ENCODE measurements around the gene CKAP2L. TPM values are rescaled to one million over a fixed set of nuclear protein-coding genes. Genes with fewer than 3 reads are reported as not detected.

Gene CKAP2L
- total and polyA plus RNA-seq, 9 donors = 0.11 to 1.4 (median 0.15) TPM; not detected in 3

- Histone ChIP-seq H3K4me1 (ENCODE audit: insufficient read depth) (no peaks in the 10 kb centered on the region), H3K27me3 (no peaks in the 10 kb centered on the region), H3K9me3 (no peaks in the 10 kb centered on the region), H3K4me3 (no peak overlapping the region), H3K36me3 (no peaks in the 10 kb centered on the region), H3K27ac (no peak overlapping the region)
- intact Hi-C loops (cut with DNase I) = no loop called here
- WGBS, 3 donors = 59 to 63% (median 59%) methylated on average over 7 of the region's 7 CpGs
- TF ChIP-seq EP300 (IDR thresholded peaks at IDR 0.05) (no peak), POLR2A (IDR thresholded peaks at IDR 0.05) (no peak), CTCF (IDR thresholded peaks at IDR 0.05) (no peak)
- no peak for DNase-seq
Observed at GRCh38 chr2:112811841-112812306, 47.5 kb upstream of the CKAP2L start.

GRCh38 chr2:112811276-112811831, 46.9 kb upstream of the CKAP2L start:
- Histone ChIP-seq H3K4me1 (ENCODE audit: insufficient read depth) (no peaks in the 10 kb centered on the region), H3K27me3 (no peaks in the 10 kb centered on the region), H3K4me3 (no peak overlapping the region), H3K27ac (no peak overlapping the region), H3K36me3 (no peaks in the 10 kb centered on the region), H3K9me3 (no peaks in the 10 kb centered on the region)
- DNase-seq = no peak
- TF ChIP-seq EP300 (IDR thresholded peaks at IDR 0.05) (no peak), CTCF (IDR thresholded peaks at IDR 0.05) (no peak), POLR2A (IDR thresholded peaks at IDR 0.05) (no peak)
- 34 to 48% (median 36%) methylated on average over 3 of the region's 3 CpGs for WGBS, 3 donors
- intact Hi-C loops (cut with DNase I) = no loop called here

- Histone ChIP-seq H3K27me3 (no peaks in the 10 kb centered on the region), H3K4me1 (ENCODE audit: insufficient read depth) (no peaks in the 10 kb centered on the region), H3K36me3 (no peaks in the 10 kb centered on the region), H3K27ac (no peak overlapping the region), H3K9me3 (no peaks in the 10 kb centered on the region), H3K4me3 (no peak overlapping the region)
- TF ChIP-seq EP300 (IDR thresholded peaks at IDR 0.05) = no peak
- TF ChIP-seq CTCF (IDR thresholded peaks at IDR 0.05) = no peak
- TF ChIP-seq POLR2A (IDR thresholded peaks at IDR 0.05) = no peak
- DNase-seq = no peak
- intact Hi-C loops (cut with DNase I) = no loop called here
Observed at GRCh38 chr2:112809112-112809511, 44.7 kb upstream of the CKAP2L start.

GRCh38 chr2:112807233-112807807, 42.9 kb upstream of the CKAP2L start:
- 91 to 95% (median 94%) methylated on average over 3 of the region's 3 CpGs for WGBS, 3 donors
- DNase-seq = no peak
- no peaks in the 10 kb centered on the region for H3K27me3 ChIP-seq
- TF ChIP-seq POLR2A (IDR thresholded peaks at IDR 0.05) (no peak), CTCF (IDR thresholded peaks at IDR 0.05) (no peak), EP300 (IDR thresholded peaks at IDR 0.05) (no peak)
- intact Hi-C loops (cut with DNase I) = no loop called here
- no peaks in the 10 kb centered on the region for H3K9me3 ChIP-seq
- H3K4me3 ChIP-seq = no peak overlapping the region
- H3K36me3 ChIP-seq = no peaks in the 10 kb centered on the region
- no peaks in the 10 kb centered on the region for H3K4me1 ChIP-seq (ENCODE audit: insufficient read depth)
- H3K27ac ChIP-seq = no peak overlapping the region
